Caco-2 (cell line): Measurements from ENCODE around the gene ZNF668. TPM values are rescaled to one million over a fixed set of nuclear protein-coding genes. Genes with fewer than 3 reads are reported as not detected.

ENCODE experiments used
- BruUV-seq: library from RNA; stranded (reverse); fragments of 400-500 nt; replicated peaks from 2 replicates; lab custom pipeline; 2021; lab: Mats Ljungman, UMichigan
- CTCF ChIA-PET: fragments of 300-600 bp; sonication (Branson Sonifier 250); formaldehyde crosslinking; loops from one replicate; lab custom pipeline; 2022; ENCODE audit warnings: antibody characterized with exemption; lab: Charles Lee
- POLR2A ChIA-PET: fragments of 300-600 bp; sonication (Branson Sonifier 250); formaldehyde crosslinking; loops from one replicate; lab custom pipeline; 2022; ENCODE audit warnings: antibody characterized with exemption; lab: Charles Lee
- DNase-seq, 2 experiments: peaks; one replicate each; pipeline versions ENCODE4 v3.0.0 to v3.0.0-alpha.2; 2020 to 2022
- H3K27me3 ChIP-seq: replicated peaks from 2 replicates; pipeline ENCODE4 v1.6.0; 2011; ENCODE audit warnings: low read length; ENCODE audit not compliant: control insufficient read depth, insufficient read depth
- H3K36me3 ChIP-seq: 2 replicates; pipeline ENCODE4 v1.5.1; 2011; ENCODE audit warnings: low read length; ENCODE audit not compliant: control insufficient read depth, insufficient read depth
- H3K4me1 ChIP-seq: fragments of 250-450 bp; sonication (Bioruptor Pico); 2 replicates; pipeline ENCODE4 v1.5.1; 2020; ENCODE audit warnings: mild to moderate bottlenecking
- H3K4me3 ChIP-seq: 2 replicates; pipeline ENCODE4 v1.5.1; 2011; ENCODE audit warnings: low read depth, mild to moderate bottlenecking, control low read depth, low read length
- H3K9me3 ChIP-seq: fragments of 250-450 bp; sonication (Bioruptor Pico); 2 replicates; pipeline ENCODE4 v1.5.1; 2020; ENCODE audit warnings: mild to moderate bottlenecking, moderate library complexity
- H3K27ac Mint-ChIP-seq: one replicate; pipeline ENCODE4 v1.8.0; 2022; ENCODE audit warnings: mixed read lengths; ENCODE audit not compliant: unreplicated experiment
- H3K27me3 Mint-ChIP-seq: one replicate; pipeline ENCODE4 v1.8.0; 2022; ENCODE audit warnings: mixed read lengths; ENCODE audit not compliant: insufficient read depth, unreplicated experiment
- H3K36me3 Mint-ChIP-seq: one replicate; pipeline ENCODE4 v1.8.0; 2022; ENCODE audit warnings: mild to moderate bottlenecking, mixed read lengths; ENCODE audit not compliant: insufficient read depth, unreplicated experiment
- H3K4me1 Mint-ChIP-seq: one replicate; pipeline ENCODE4 v1.8.0; 2022; ENCODE audit warnings: low read depth, mixed read lengths; ENCODE audit not compliant: unreplicated experiment
- H3K4me3 Mint-ChIP-seq: one replicate; pipeline ENCODE4 v1.8.0; 2022; ENCODE audit warnings: mild to moderate bottlenecking, moderate library complexity, mixed read lengths; ENCODE audit not compliant: unreplicated experiment
- H3K9me3 Mint-ChIP-seq: one replicate; pipeline ENCODE4 v1.8.0; 2022; ENCODE audit warnings: mixed read lengths; ENCODE audit not compliant: unreplicated experiment
- intact Hi-C: fragments of 100-400 bp; cut with micrococcal nuclease; formaldehyde crosslinking; loops from one replicate; pipeline ENCODE4 v1.10.0; 2022; ENCODE audit not compliant: unreplicated experiment
- total RNA-seq: library from RNA; stranded (reverse); gene quantifications from 2 replicates; pipeline ENCODE4 v1.2.3, GENCODE V29; 2022
- TF ChIP-seq, protein P1 (sequence below), 2 experiments: fragments of 200-600 bp in 1 of 2; IDR thresholded peaks; 1 replicate in 1 of 2; 2 replicates in 1 of 2; pipeline versions ENCODE4 v1.5.1 to v1.8.0; 2011 to 2022; ENCODE audit warnings: antibody characterized with exemption in 1 of 2, control low read depth in 1 of 2, inconsistent platforms in 1 of 2, low read depth in 1 of 2, low read length in 1 of 2, mild to moderate bottlenecking in 1 of 2, moderate library complexity in 1 of 2; ENCODE audit not compliant: insufficient read depth in 1 of 2, severe bottlenecking in 1 of 2, unreplicated experiment in 1 of 2

Gene ZNF668
- total RNA-seq, 1 experiment from 2014 or later = 8.7 TPM

DNA sequence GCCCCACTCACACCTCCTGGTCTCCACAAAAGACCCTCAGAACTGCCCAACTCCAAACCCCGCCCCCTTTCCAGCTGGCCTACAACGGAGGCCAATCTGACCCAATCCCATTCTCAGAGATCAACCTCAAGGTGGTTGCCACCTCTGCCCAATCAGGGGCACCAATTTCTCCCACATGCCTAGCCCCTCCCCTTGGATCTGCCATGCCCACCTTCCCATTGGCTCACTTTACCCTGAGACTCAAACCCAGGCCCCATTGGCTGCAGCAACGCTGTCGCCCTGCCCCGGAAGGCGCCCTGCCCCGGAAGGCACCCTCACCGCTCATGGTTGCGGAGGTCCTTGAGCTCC is 10.6 kb downstream of the ZNF668 start:
- POLR2A ChIA-PET = no interaction called here
- TF ChIP-seq, protein P1, sequence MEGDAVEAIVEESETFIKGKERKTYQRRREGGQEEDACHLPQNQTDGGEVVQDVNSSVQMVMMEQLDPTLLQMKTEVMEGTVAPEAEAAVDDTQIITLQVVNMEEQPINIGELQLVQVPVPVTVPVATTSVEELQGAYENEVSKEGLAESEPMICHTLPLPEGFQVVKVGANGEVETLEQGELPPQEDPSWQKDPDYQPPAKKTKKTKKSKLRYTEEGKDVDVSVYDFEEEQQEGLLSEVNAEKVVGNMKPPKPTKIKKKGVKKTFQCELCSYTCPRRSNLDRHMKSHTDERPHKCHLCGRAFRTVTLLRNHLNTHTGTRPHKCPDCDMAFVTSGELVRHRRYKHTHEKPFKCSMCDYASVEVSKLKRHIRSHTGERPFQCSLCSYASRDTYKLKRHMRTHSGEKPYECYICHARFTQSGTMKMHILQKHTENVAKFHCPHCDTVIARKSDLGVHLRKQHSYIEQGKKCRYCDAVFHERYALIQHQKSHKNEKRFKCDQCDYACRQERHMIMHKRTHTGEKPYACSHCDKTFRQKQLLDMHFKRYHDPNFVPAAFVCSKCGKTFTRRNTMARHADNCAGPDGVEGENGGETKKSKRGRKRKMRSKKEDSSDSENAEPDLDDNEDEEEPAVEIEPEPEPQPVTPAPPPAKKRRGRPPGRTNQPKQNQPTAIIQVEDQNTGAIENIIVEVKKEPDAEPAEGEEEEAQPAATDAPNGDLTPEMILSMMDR (IDR thresholded peaks at IDR 0.05; ENCODE audit: insufficient read depth in 1 of 2, low read depth in 1 of 2, low read length in 1 of 2, severe bottlenecking in 1 of 2, unreplicated experiment in 1 of 2) = no peak
- Histone ChIP-seq H3K36me3 (no peaks in the 10 kb centered on the region), H3K4me3 (no peak overlapping the region), H3K4me1 (no peaks in the 10 kb centered on the region), H3K9me3 (no peaks in the 10 kb centered on the region), H3K27me3 (no peaks in the 10 kb centered on the region)
- intact Hi-C loops = no loop called here
- Mint-ChIP-seq H3K27me3 (no peaks in the 10 kb centered on the region), H3K27ac (no peak overlapping the region), H3K36me3 (peaks cover 31% of the 10 kb centered on the region), H3K4me3 (no peak overlapping the region), H3K4me1 (no peaks in the 10 kb centered on the region), H3K9me3 (no peaks in the 10 kb centered on the region)
- CTCF ChIA-PET = no interaction called here
- no peak for DNase-seq
- no TSS peak for BruUV-seq

DNA sequence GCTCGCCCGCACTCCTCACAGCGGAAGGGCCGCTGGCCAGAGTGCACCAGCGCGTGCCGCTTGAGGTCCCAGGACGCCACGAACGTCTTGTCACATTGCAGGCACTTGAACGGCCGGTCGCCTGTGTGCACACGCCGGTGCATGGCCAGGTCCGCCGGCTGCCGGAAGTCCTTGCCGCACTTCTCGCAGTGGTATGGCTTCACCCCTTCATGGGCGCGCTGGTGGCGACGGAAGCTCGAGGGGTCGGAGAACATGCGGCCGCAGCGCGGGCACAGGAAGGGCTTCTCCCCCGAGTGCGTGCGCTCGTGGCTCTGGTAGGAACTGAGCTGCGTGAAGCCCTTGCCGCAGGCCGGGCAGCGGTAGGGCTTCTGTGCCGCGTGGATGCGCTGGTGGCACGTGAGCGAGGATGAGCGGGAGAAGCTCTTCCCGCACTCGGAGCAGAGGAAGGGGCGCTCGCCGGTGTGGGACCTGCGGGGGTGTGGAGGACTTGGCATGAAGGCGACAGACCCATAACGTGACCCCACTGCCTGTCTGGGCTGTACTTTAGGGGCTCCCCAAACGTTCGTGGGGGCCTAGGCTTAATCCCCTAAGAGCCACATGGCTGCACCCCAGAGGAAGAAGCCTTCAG is 12.1 kb downstream of the ZNF668 start:
- Histone ChIP-seq H3K27me3 (no peaks in the 10 kb centered on the region), H3K4me1 (no peaks in the 10 kb centered on the region), H3K9me3 (no peaks in the 10 kb centered on the region), H3K36me3 (no peaks in the 10 kb centered on the region), H3K4me3 (no peak overlapping the region)
- Mint-ChIP-seq H3K4me3 (no peak overlapping the region), H3K27ac (no peak overlapping the region), H3K27me3 (no peaks in the 10 kb centered on the region), H3K9me3 (no peaks in the 10 kb centered on the region), H3K4me1 (no peaks in the 10 kb centered on the region), H3K36me3 (peaks cover 31% of the 10 kb centered on the region)
- POLR2A ChIA-PET = no interaction called here
- CTCF ChIA-PET = no interaction called here
- BruUV-seq = no TSS peak
- TF ChIP-seq, protein P1 (IDR thresholded peaks at IDR 0.05; ENCODE audit: insufficient read depth in 1 of 2, low read depth in 1 of 2, low read length in 1 of 2, severe bottlenecking in 1 of 2, unreplicated experiment in 1 of 2) = no peak
- no peak for DNase-seq
- intact Hi-C loops = no loop called here

DNA sequence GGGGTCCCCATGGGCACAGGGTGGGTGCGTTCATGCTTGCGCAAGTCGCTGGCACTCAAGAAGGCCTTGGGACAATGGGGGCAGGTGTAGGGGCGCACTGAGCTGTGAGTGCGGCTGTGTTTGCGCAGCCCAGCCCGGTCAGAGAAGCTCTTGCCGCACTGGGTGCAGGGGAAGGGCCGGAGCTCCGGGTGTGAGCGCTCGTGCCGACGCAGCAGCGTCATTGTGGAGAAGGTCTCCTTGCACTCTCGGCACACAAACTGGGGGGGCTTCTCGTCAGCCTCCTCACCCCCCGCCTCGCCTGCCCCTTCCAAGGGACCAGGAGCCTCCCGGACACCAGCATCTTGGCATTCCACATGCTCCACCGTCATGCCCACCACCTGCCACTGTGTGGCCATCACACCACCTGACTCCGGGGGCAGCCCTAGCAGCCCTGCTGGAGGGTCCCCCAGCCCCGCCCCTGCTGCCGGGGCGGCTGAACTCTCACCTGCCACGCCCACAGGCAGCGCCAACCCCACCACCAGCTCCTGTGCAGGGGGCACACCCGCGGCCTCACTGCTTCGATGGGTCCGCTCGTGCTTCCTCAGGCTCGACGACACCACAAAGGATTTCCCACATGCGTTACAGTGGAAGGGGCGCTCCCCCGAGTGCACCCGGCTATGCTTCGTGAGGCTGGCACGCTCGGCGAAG is 12.8 kb downstream of the ZNF668 start:
- ChIA-PET POLR2A (no interaction called here), CTCF (no interaction called here)
- no peak for DNase-seq
- Mint-ChIP-seq H3K27me3 (no peaks in the 10 kb centered on the region), H3K4me1 (no peaks in the 10 kb centered on the region), H3K36me3 (peaks cover 31% of the 10 kb centered on the region), H3K27ac (no peak overlapping the region), H3K9me3 (no peaks in the 10 kb centered on the region), H3K4me3 (no peak overlapping the region)
- no TSS peak for BruUV-seq
- Histone ChIP-seq H3K36me3 (no peaks in the 10 kb centered on the region), H3K27me3 (no peaks in the 10 kb centered on the region), H3K4me1 (no peaks in the 10 kb centered on the region), H3K9me3 (no peaks in the 10 kb centered on the region), H3K4me3 (no peak overlapping the region)
- intact Hi-C loops = no loop called here
- TF ChIP-seq, protein P1 (IDR thresholded peaks at IDR 0.05; ENCODE audit: insufficient read depth in 1 of 2, low read depth in 1 of 2, low read length in 1 of 2, severe bottlenecking in 1 of 2, unreplicated experiment in 1 of 2) = no peak
